Measurements from ENCODE around the gene VDAC2.

The VDAC2 gene

DNA sequence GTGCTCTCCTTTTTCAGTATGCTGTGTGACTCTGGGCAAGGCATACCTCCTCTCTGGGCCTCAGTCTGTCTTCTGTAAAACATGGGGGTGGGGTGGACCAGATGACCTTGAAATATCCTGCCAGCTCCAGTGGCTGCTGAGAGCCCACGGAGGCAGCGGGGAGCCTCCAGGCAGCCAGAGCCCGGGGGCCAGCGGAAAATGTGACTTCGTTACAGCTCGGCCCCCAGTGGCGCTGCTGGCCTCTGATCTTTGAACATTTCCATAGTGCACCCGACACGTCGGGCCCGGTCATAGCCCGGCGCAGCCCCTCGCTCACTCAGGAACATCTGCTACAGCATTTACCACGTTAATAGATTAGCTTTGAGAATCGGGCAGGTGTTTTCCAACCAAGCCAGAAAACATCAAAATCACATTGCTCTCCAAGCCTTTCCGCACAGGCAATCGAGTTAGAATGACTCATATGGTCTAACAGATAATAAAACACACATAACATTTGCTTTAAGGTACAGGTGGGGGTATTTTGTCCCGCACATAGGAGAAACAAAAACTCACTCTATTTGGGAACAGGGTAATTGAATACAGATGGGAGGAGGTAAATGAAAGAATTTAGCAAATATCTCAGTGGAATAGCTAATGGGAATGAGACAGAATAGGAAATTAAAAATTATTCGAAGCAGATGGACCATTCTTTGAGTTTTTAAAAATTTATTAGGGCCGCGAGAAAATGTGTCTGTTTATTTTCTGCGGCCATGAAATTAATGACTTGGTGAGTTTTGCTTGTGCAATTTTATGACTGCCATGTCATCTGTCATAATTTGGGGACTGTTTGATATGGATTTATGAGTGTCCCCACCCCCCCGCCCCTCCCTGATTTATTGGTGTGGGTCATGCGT, 51.5 kb downstream of the VDAC2 start:
- H3K4me1 ChIP-seq (ENCODE audit: control insufficient read depth, insufficient read depth, low read length) = peaks cover 8% of the 10 kb centered on the region
- H3K27me3 ChIP-seq (replicated peaks; ENCODE audit: control insufficient read depth, insufficient read depth, low read length) = peaks cover 21% of the 10 kb centered on the region
- no peak overlapping the region for H3K4me3 ChIP-seq (ENCODE audit: low read length)
- no peaks in the 10 kb centered on the region for H3K36me3 ChIP-seq (ENCODE audit: control insufficient read depth, insufficient read depth, low read length, severe bottlenecking)
- DNase-seq (ENCODE audit: low read depth) = no peak
- peaks cover 4% of the 10 kb centered on the region for H3K9me3 ChIP-seq (ENCODE audit: control insufficient read depth, low read length)
- no peak overlapping the region for H3K9ac ChIP-seq (ENCODE audit: low read length)

DNA sequence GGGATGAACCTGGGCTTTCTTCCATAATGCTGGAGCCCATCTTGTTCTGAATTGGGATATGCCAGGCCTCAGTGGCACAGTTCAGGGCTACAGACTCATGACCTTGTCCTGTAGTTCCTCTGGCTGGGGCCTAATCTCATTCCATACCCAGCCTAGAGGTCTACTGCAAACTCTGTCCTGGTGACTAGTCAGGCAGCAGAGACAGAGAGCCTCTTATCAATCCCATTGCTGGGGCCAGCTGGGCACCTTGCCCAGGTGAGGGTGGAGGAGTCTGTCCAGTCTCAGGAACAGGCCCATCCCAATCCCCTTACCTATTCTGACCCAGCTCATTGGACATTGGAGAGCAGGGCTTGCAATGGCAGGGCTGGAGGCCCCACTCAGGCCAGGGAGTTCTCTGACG, 53.2 kb downstream of the VDAC2 start:
- Histone ChIP-seq H3K27me3 (replicated peaks; ENCODE audit: control insufficient read depth, insufficient read depth, low read length) (peaks cover 21% of the 10 kb centered on the region), H3K36me3 (ENCODE audit: control insufficient read depth, insufficient read depth, low read length, severe bottlenecking) (no peaks in the 10 kb centered on the region), H3K4me3 (ENCODE audit: low read length) (no peak overlapping the region), H3K9me3 (ENCODE audit: control insufficient read depth, low read length) (peaks cover 4% of the 10 kb centered on the region), H3K4me1 (ENCODE audit: control insufficient read depth, insufficient read depth, low read length) (peaks cover 8% of the 10 kb centered on the region), H3K9ac (ENCODE audit: low read length) (no peak overlapping the region)
- DNase-seq (ENCODE audit: low read depth) = no peak

DNA sequence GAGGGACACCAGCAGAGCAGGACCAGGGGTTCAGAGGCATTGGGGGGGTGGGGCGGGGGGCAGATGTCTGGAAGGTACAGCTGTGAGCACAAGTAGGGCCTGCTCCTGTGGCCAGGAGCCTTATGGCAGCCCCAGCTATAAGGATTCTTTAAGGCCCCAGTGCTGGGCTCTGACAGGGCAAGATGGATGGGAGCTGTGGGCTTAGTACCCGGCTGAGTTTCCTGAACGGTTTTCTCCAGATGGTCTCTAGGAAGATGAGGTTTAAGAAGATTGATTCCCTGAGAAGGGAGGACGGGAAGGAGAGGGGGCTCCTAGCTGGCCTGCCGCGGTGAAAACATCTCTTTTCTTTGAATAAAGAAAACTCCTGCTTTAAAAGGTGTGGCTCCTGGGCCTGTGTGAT, 55.3 kb downstream of the VDAC2 start:
- peaks cover 8% of the 10 kb centered on the region for H3K4me1 ChIP-seq (ENCODE audit: control insufficient read depth, insufficient read depth, low read length)
- no peak overlapping the region for H3K4me3 ChIP-seq (ENCODE audit: low read length)
- H3K9me3 ChIP-seq (ENCODE audit: control insufficient read depth, low read length) = peaks cover 9% of the 10 kb centered on the region
- no peak overlapping the region for H3K9ac ChIP-seq (ENCODE audit: low read length)
- no peaks in the 10 kb centered on the region for H3K36me3 ChIP-seq (ENCODE audit: control insufficient read depth, insufficient read depth, low read length, severe bottlenecking)
- DNase-seq (ENCODE audit: low read depth) = no peak
- H3K27me3 ChIP-seq (replicated peaks; ENCODE audit: control insufficient read depth, insufficient read depth, low read length) = peaks cover 25% of the 10 kb centered on the region

DNA sequence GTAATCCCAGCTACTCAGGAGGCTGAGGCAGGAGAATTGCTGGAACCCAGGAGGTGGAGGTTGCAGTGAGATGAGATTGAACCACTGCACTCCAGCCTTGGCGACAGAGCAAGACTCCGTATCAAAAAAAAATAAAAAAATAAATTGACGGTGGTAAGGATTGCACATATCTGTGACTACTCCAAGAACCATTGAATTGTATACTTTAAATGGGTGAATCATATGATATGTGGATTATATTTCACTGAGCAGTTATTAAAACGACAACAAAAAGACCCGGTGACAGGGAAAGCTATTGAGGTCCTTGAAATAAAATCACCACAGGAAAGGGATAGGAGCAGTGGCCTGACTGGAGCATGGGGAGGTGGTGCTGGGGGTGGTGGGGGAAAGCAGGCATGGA, 56.3 kb downstream of the VDAC2 start:
- Histone ChIP-seq H3K36me3 (ENCODE audit: control insufficient read depth, insufficient read depth, low read length, severe bottlenecking) (no peaks in the 10 kb centered on the region), H3K27me3 (replicated peaks; ENCODE audit: control insufficient read depth, insufficient read depth, low read length) (peaks cover 27% of the 10 kb centered on the region), H3K4me3 (ENCODE audit: low read length) (no peak overlapping the region), H3K4me1 (ENCODE audit: control insufficient read depth, insufficient read depth, low read length) (peaks cover 4% of the 10 kb centered on the region), H3K9ac (ENCODE audit: low read length) (no peak overlapping the region), H3K9me3 (ENCODE audit: control insufficient read depth, low read length) (peaks cover 5% of the 10 kb centered on the region)
- DNase-seq (ENCODE audit: low read depth) = peak; percentile 11

DNA sequence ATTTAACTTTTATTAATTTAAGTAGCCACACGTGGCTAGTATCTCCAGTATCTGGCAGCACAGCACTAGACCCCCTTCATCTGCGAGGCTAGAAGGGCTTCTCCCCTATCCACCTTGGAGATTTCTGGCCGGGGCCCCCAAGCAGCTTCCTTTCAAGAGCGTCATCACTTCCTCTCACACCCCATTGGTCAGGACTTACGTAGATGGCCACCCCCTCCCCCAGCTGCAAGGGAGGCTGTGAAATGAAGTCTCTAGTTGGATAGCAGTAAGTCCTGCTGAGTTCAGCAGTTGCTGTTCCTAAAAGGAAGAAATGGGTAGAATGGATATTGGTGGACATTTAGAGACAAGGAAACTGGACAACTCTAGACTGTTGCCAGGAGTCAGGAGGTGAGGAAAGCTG, 59.0 kb downstream of the VDAC2 start:
- no peak overlapping the region for H3K9ac ChIP-seq (ENCODE audit: low read length)
- peaks cover 11% of the 10 kb centered on the region for H3K27me3 ChIP-seq (replicated peaks; ENCODE audit: control insufficient read depth, insufficient read depth, low read length)
- H3K9me3 ChIP-seq (ENCODE audit: control insufficient read depth, low read length) = peaks cover 5% of the 10 kb centered on the region
- no peak overlapping the region for H3K4me3 ChIP-seq (ENCODE audit: low read length)
- DNase-seq (ENCODE audit: low read depth) = no peak
- no peaks in the 10 kb centered on the region for H3K4me1 ChIP-seq (ENCODE audit: control insufficient read depth, insufficient read depth, low read length)
- no peaks in the 10 kb centered on the region for H3K36me3 ChIP-seq (ENCODE audit: control insufficient read depth, insufficient read depth, low read length, severe bottlenecking)

DNA sequence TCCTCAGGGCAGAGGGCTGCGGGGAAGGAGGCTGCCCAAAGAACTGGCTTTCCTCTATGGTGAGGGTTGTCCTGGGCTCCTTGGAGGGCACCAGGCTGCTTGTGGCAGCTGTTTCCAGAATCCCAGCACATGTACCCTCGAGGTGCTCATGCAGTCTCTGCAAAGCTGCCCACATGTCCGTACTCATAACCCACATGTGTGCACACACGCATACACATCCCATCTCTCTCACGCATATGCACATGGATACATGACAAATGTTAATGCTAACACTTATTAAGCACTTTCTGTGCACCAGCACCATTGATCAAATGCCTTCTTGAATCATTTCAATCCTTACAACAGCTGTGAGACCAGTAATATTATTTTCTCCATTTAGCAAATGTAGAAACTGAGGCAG, 61.5 kb downstream of the VDAC2 start:
- Histone ChIP-seq H3K27me3 (replicated peaks; ENCODE audit: control insufficient read depth, insufficient read depth, low read length) (peaks cover 17% of the 10 kb centered on the region), H3K4me1 (ENCODE audit: control insufficient read depth, insufficient read depth, low read length) (no peaks in the 10 kb centered on the region), H3K9ac (ENCODE audit: low read length) (no peak overlapping the region), H3K4me3 (ENCODE audit: low read length) (no peak overlapping the region), H3K36me3 (ENCODE audit: control insufficient read depth, insufficient read depth, low read length, severe bottlenecking) (no peaks in the 10 kb centered on the region), H3K9me3 (ENCODE audit: control insufficient read depth, low read length) (peaks cover 5% of the 10 kb centered on the region)
- no peak for DNase-seq (ENCODE audit: low read depth)

DNA sequence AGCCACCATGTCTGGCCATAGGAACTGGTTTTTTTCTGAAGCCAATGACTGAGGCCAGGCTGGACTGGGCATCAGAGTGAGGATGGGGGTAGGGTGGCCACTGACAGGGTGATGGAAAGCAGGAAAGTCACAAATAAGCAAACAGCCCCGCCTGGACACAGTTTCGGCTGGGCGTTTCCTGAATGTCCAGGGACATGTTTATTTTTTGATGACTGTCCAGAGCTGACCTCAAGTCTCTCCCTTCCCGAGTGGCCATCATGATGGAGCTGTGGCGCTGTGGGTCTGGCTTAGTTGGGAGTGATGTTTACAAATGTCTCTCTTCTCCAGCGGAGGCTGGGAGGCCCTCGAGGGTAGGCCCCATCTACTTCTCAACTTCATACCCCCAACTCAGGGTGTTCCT, 62.3 kb downstream of the VDAC2 start:
- H3K36me3 ChIP-seq (ENCODE audit: control insufficient read depth, insufficient read depth, low read length, severe bottlenecking) = no peaks in the 10 kb centered on the region
- no peaks in the 10 kb centered on the region for H3K4me1 ChIP-seq (ENCODE audit: control insufficient read depth, insufficient read depth, low read length)
- peaks cover 17% of the 10 kb centered on the region for H3K27me3 ChIP-seq (replicated peaks; ENCODE audit: control insufficient read depth, insufficient read depth, low read length)
- H3K9me3 ChIP-seq (ENCODE audit: control insufficient read depth, low read length) = peaks cover 5% of the 10 kb centered on the region
- no peak for DNase-seq (ENCODE audit: low read depth)
- H3K4me3 ChIP-seq (ENCODE audit: low read length) = no peak overlapping the region
- H3K9ac ChIP-seq (ENCODE audit: low read length) = no peak overlapping the region

DNA sequence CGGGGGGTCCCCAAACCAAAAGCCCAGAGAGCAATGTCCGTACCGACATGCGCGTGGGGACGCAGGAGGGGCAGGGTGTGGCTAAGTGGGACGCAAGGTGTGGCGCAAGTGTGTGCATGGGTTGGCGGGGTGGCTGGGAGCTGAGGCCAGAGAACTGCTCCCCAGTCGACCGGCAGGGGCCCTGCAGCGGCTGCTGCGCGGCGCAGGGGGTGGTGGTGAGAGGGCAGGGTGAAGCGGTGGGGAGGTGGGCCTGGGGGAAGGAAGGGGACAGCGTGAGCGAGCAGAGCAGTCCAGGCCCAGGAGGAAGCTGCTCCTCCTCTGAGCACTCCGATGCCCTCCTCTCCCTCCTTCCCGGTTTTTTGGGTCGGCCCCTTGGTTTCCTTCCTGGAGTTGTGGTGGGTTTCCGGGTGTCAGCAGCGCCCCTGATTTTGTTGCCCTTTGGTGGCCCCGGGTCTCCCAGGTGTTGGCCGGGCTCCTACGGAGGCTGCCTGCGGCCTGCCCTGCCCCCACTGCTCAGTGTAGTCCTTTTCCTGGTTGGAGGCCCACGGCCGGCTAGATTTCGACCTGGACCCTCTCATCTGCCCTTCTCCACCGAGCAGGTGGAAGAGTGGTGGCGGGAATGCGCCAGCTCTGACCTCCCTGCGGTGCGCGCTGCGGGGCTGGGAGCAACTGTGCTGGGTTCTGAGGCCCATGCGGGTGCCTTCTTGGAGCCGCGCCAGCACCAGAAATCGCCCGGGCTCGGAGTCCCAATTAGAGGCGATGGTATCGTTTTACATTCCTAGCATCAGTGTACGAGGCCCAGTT, 65.7 kb downstream of the VDAC2 start:
- H3K27me3 ChIP-seq (replicated peaks; ENCODE audit: control insufficient read depth, insufficient read depth, low read length) = peaks cover 39% of the 10 kb centered on the region
- H3K36me3 ChIP-seq (ENCODE audit: control insufficient read depth, insufficient read depth, low read length, severe bottlenecking) = no peaks in the 10 kb centered on the region
- H3K9ac ChIP-seq (ENCODE audit: low read length) = no peak overlapping the region
- DNase-seq (ENCODE audit: low read depth) = no peak
- H3K4me3 ChIP-seq (ENCODE audit: low read length) = no peak overlapping the region
- no peaks in the 10 kb centered on the region for H3K9me3 ChIP-seq (ENCODE audit: control insufficient read depth, low read length)
- H3K4me1 ChIP-seq (ENCODE audit: control insufficient read depth, insufficient read depth, low read length) = no peaks in the 10 kb centered on the region

DNA sequence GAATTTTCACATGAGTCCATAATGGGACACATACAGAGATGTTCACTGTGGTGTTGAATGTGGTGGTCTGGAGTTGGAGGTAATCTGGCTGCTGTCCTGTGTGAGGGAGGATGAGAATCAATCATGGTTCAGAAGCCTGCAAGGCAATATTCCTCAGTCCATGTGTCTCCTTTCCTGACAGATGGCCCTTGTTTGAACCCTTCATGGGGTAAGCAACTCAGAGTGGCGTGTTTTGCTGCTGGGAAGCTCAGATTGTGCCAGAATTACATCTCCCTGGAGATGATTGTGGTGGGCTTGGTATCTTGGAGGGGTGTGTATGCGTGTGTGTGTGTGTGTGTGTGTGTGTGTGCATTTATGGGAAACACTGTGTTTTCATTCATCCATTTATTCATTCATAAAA, 69.6 kb downstream of the VDAC2 start:
- Histone ChIP-seq H3K27me3 (replicated peaks; ENCODE audit: control insufficient read depth, insufficient read depth, low read length) (peaks cover 55% of the 10 kb centered on the region), H3K4me3 (ENCODE audit: low read length) (no peak overlapping the region), H3K9me3 (ENCODE audit: control insufficient read depth, low read length) (no peaks in the 10 kb centered on the region), H3K4me1 (ENCODE audit: control insufficient read depth, insufficient read depth, low read length) (peaks cover 9% of the 10 kb centered on the region), H3K9ac (ENCODE audit: low read length) (no peak overlapping the region), H3K36me3 (ENCODE audit: control insufficient read depth, insufficient read depth, low read length, severe bottlenecking) (no peaks in the 10 kb centered on the region)
- no peak for DNase-seq (ENCODE audit: low read depth)
